D341Med (cell line): ENCODE data around the gene NXN.
"Not testable (repeated sequence)": the region's sequence is repeated elsewhere in the genome, so short reads cannot be mapped to it uniquely, and the experiment has no call there.

Source experiments
- DNase-seq: peaks from one replicate; pipeline ENCODE4 v3.0.0; 2012; ENCODE audit warnings: low spot score

Gene NXN

DNA sequence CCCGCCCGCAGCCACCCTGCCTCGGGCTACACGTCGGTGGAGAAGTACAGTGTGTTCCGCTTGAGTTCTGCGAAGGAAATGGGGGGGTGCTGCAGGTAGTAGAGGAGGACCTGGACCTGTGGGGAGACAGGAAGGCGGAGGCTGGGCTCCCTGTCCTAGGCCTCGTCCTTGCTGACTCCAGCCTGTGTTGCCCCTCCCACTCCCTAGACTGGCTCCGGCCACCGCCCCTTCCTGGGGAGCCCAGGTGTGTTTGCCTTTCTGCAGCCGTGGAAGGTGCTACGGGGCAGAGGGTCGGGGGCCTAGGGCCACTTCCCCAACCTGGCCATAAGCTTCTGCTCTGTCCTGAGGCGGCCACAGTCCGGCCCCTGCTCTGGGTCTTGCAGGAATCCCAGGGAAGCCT lies 26.5 kb upstream of the NXN start:
- DNase-seq, result no peak

DNA sequence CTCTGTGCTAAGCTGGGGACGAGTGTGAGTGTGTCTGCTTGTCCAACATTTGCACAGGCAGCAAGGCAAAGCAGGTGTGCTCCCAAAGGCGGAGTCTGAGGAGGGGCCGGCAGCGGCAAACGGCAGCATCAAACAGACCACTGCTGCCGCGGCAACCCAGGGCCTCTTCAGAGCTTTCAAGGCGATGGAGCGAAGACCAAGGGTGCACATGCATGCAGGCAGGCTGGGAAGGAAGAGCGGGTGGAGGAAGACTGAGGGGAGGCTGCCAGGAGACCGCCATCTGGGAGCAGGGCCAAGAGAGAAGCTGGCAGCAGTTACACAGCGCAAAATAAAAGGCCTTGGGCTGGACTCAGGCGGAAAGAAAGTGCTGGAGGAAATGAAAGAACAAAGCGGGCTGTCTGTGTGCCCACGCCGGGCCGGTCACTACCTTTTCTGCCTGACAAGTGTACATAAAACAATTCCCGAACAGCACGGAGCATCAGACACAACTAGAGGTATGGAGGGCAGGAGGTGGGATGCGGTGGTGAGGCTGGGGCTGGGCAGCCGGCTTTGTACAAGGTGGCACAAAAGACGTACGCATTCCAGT lies 25.9 kb upstream of the NXN start:
- DNase-seq, result peak; percentile 52

DNA sequence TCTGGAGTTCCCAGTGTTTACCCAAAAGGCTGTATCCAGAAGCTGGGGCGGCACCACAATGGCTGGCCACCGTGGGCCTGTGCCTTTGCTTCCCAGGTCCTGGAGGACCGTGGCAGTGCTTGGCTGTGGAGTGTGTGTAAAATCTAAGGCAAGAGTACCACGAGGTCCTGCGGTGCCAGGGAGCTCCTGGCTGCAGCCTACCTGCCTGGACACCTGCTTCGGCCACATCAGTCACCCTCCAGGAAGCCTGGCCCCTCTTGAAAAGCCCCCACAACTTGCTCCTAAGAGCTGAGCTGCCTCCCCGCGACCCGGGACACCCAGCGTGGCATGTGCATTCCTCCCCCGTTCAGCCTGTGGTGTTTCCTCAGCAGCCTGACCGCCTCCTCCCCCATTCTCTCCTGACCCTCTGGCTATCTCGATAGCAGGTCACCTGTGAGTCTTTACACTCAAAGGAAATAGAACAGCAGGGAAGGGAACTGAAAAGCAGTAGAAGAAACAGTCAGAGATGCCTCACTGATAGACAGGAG lies 25.3 kb upstream of the NXN start:
- no peak for DNase-seq

DNA sequence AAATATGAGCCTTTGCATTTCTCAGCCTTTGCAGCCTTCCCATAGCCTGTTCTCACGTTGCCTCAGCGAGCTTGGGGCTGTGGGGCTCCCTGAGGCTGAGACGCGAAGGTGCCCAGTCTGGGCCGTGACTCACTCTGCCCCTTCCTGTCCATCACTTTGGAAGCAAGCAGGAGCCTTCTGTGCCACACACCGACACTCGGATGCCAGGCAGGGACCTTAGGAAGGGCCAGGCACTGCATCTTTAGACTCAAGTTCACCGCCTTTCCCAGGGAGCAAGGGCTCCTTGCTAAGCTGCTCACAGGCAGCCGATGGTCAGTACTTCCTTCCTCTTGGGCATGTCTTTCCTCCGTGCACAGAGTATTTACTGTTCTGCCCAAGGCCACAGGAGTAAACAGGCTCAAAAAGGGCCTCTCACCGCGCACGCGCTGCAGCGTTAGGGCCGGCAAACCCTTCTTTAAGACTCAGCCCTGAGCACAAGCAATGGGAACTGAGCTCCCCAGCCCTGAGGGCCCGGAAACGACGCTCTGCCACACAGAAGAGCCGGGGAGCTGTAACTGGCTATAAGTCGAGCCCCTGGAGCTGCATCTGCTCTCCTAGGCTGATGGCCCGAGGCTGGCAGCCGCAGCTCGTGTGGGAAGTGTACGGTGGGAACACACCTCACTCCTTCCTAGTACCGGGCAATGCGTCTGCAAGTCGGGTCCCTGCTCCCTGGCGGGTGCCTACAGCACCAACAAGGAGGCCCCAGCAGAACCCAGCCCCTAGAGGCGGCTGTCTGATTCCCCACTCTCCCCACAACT lies 24.6 kb upstream of the NXN start:
- no peak for DNase-seq

DNA sequence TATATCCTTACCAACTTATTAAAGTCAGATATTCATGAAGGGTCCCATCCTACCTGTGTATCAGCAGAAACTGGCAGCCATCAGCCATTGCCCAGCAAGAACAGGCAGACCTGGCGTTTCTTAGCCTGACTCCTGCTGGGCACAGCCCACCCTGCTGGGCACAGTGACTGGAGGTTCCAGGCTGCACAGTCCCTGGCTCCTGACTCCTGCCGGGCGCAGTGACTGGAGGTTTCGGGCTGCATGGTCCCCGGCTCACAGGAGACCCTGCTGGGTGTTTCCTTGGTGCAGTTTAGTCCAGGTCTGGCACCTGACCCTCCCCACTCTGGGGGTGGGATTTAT lies 24.0 kb upstream of the NXN start:
- no peak for DNase-seq

DNA sequence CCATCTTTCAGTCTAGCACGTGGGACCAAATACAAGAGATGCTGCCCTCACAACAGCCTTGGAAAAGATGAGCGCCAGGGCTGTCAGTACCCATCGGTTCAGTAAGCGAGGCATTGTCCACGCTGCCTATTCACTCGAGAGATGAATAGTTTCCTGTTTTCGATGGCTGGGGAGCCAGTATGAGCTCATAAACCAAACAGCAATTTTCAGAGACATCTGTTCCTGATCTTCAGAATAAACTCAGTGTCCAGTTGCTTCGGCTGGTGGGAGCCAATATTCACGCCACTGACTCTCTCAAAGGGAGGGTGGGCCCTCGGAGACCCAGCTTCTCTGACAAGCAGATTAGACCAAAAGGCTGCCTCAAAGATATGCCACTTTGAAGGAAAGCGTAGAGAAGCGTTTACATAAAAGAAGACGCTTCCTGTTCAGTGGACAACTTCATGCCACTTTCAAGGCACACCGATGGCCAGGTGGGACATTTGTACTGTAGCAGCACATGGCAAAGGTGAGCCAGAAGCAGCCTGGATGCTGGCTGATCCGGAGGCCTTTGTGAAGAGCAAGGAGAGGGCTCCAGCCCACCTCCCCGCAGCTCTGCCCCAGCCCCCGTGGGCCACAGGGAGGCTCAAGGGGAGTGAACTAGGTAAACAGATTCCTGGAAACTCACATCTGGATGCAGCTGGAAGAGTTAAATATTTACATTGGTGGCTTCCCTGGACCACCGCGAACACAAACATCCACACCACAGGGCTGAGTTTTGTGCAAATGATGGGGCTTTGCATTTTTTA lies 23.4 kb upstream of the NXN start:
- no peak for DNase-seq

DNA sequence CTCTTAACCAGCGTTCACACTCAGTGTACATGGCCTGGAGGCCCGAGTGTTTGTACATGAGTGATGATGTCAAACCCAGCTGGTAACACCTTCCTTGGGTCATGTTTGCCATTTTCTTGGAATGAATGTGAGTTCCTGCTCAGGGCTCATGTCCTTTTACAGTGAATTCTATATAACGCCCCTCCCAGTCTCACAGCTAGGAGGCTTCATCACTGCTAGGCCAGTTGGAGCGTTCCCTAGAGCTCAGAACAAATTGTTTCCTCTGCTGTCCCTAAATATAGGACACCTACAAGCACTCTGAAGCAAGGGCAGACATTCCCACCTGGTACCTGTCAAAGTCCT lies 22.8 kb upstream of the NXN start:
- no peak for DNase-seq

DNA sequence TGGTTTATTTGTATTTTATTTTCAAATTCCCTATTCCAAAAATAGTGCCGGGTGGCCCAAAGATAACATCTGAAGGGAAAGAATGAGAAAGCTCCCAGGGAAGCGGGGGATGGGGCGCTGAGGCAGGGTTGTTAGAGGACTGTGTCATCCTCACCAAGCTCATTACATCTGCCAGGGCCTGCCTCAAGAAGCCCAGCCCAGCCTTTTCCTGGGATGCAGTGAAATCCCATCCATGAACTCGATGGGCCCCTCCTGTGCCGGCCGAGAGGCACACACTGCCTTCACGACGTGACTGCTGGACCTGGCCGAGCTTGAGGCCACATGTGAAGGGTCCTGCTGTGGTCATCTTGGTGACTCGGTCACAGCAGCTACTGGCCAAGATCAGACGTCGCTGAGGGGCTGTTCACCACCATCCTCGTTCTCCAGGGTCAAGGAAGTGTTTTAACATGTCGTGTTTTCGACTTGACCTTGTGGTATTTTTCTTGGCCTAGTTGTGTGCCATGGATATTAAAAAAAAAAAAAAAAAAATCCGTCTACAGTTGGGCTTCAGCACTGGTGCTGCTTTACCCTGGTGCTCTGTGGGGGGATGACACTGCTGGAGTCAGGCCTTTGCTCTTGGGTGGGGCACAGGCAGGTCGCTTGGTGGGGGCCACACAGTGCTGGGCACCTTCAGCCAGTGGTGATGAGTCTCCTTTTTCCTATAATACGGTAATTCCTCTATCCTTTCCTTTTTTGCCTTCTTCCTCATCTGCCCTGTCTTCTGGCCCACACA lies 22.2 kb upstream of the NXN start:
- DNase-seq, result no peak

DNA sequence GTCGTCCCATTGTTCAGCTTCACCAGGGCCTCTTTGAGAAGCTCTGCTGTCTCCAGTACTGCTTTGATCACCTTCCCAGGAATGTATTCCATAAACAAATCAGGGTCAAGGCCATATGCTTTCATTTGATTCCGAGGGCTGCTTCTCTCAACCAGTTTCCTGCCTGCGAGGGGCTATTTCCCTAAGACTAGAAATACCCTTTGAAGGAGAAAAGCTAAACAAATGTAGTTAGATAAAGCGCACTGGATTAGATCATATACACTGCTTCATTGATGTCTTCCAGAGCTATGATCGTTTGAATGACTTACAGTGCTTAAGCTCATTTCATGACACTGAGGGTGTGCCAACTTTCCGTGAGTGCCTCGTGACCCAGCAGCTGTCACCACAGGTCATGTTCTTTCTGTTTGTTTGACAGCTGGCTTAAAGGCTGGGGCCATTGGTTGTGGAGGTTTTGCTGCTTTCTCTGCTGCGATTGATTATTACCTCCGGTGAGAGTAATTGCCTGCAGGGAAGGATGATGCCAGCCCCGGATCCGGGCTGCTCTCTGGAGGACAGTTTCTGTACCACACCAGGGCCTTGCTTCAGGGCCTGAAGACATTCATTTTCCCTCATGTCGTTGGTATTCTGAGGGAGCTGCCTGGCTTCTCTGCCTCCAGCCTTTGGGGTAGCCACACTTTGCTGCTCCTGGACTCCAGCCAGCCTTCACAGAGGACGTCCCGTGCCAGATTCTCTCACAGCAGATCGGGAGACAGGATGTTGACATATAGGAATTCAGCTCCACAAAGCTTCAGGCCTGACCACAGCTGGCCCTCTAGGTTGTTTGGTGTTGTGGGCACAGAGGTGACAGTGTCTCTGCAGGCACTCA lies 21.3 kb upstream of the NXN start:
- no peak for DNase-seq

DNA sequence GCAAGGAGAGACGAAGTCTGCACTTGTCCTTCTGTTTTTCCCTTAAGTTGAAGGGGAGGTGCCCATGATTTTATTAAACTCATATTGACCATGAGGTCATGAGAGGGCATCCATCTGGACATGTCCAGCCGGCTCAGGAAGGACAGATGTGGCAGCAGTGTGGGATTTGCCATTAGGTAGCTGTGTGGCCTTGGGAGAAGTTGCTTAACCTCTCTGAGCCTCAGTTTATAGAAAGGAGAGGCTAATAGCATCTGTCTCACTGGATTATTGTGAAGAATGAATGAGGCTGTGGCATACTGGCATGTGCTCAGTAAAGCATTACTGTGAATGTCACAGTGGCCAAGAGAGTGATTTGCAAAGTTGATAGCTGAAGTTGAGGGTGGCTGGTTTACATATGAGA lies 18.5 kb upstream of the NXN start:
- no peak for DNase-seq

DNA sequence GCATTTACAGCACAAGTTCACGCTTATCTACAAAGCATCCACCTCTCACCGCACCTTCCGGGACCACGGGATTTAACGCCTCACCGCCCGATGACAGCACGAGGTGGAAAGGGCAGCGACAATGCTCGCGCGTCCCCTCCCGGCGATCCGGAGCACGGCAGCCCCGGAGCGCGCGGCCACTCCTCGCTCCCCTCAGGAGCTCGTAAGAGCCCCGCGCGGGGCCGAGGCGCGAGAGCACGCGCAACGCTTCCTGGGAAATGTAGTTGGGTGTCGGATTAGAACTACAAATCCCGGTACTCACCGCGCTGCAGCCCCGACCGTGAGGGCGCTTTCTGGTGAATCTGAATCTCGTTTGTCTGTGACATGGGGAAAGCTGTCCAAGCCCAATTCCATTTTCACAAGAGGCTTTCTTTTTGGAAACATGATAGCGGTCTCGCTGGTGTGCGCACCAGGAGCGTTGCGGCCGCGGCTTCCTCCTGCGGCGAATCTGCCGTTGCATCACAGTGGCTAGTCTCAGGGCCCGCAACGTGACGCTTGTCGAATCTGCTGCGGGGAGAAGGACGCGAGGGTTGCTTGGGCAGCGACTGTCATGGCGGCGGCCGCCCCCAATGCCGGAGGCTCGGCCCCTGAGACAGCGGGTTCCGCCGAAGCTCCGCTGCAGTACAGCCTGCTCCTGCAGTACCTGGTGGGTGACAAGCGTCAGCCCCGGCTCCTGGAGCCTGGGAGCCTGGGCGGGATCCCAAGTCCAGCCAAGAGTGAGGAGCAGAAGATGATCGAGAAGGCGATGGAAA lies 17.2 kb upstream of the NXN start, which contains the start of gene TIMM22:
TSS of gene TIMM22 (plus strand) at position 576 of the 791 bp plus-strand sequence. CDS start at position 590, 14 bp downstream.
- DNase-seq, result peak; percentile 91

DNA sequence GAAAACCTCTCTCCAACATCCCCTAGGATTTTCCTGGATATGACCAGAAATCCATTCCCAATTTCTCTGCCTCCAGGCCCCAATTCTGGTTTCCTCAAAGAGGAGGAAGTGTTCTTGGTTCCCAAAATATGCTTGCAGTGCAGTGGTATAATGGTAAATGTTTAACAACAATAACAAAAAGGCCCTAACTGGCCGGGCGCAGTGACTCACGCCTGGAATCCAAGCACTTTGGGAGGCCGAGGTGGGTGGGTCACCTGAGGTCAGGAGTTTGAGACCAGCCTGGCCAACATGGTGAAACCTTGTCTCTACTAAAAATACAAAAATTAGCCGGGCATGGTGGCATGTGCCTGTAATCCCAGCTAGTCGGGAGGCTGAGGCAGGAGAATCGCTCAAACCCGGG lies 15.7 kb upstream of the NXN start:
- DNase-seq, result not testable (repeated sequence)

DNA sequence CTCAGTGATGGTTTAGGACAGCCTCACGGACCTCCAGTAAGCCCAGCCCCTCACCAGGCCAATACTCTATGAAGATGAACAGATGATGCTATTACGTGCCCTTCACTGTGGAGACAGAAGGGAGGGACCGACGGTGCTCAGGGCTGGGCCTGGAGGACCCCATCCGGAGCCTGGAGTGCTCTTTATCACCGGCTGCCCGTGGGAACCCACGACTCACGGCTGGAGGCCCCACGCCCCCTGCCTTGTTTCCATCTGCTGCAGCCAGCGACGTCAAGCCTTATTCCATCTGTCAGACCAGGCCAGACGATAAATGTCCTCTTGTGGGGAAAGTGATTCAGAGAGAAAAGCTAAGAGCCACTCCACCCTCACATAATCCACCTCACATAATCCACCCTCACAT lies 13.4 kb upstream of the NXN start:
- no peak for DNase-seq

DNA sequence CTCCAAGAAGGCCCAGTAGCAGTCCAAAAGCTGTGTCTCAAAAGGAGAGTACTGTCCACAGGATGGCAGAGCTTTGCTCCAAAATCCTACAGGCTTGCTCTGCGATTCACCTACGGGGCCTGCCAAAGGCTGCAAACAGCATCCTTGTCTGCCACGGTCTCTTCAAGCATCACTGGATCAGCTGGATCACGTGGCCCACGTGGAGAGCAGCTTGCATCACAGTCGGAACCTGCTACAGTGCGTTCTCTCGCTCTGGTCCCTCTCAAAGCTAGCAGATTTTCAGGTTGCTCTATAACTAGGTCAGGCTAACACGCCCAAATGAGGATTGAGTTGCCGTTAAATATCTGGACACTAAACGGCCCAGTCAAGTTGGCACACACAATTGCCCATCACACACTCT lies 9.0 kb upstream of the NXN start:
- no peak for DNase-seq

DNA sequence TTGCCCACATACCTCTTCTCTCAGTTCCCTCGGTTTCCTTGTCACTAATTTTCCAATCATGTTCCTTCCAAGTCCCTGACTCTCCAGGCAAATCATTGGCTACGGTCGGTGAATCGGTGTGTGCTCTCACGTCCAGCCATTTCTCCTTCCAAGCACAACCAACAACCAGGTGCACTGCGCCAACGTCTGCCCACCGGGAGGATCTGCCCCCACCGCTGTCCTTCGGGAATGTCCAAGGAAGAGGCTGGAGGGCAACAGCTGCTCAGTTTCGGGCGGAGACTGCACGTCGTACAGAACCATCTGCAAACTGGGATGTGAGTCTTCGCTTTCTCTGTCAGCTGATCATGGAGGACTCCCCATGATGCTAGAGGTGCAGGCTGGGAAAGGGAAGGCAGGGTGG lies 8.4 kb upstream of the NXN start:
- DNase-seq, result no peak

DNA sequence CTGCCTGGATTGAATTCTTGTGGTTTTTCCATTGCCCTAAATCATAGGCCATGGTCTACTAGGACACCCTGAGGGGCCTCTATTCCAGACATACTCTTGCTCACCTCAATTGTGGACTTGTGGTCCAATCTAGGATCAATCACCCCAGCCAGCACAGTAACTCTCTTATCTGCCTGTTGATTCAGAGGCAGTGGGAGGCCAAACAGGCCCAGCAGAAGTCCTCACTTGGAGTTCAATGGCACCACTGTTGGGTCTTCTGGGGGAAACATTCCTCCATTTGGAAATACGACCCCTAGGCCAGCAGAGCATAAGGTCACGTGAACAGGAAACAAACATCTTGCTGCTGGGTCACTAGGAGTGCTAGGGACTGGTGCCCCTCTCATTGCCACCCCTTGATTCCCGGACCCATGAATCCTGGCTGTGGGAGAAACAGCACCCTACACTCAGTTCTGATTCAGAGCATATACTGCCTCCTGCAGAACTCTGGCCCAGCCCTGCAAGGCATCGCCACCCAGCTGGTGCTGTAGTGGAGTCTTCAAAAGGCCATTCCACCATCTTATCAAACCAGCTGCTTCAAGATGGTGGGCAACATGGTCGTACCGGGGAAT lies 6.8 kb upstream of the NXN start:
- no peak for DNase-seq

DNA sequence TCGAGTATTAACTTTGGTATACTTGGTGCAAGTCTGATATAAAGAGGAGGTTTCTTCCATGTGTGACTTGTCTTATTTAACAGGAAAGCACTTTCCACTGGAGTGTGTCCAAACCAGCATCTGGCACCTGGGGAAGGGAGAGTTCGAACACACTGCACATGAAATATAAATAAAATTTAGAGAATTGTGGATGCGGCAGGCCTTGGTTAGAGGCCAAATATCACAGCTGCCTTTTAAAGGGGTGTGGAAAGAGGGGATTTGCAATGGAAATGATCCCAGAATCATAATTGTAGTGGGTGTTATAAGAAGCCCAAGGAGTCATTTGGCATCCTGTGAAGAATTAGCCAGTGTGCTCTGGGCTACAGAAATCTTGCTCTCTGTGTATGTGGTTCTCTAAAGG lies 4.3 kb upstream of the NXN start:
- no peak for DNase-seq

DNA sequence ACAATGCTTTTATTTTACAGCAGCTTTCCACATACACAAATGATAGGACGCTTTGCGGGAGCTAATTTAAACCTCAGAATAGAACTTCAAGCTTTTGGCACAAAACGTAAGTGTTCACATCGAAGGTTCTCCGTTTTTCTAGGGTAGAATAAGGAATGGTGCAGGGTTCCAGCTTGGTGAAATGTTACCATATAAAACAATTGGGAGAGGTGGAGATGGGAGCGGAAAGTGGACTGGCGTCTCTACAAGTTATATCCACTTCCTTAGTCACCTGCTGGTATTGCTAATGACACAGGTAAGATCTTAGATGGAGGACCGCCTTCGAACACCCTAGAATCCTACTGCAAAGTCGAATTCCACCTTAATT lies 1.7 kb upstream of the NXN start:
- no peak for DNase-seq

DNA sequence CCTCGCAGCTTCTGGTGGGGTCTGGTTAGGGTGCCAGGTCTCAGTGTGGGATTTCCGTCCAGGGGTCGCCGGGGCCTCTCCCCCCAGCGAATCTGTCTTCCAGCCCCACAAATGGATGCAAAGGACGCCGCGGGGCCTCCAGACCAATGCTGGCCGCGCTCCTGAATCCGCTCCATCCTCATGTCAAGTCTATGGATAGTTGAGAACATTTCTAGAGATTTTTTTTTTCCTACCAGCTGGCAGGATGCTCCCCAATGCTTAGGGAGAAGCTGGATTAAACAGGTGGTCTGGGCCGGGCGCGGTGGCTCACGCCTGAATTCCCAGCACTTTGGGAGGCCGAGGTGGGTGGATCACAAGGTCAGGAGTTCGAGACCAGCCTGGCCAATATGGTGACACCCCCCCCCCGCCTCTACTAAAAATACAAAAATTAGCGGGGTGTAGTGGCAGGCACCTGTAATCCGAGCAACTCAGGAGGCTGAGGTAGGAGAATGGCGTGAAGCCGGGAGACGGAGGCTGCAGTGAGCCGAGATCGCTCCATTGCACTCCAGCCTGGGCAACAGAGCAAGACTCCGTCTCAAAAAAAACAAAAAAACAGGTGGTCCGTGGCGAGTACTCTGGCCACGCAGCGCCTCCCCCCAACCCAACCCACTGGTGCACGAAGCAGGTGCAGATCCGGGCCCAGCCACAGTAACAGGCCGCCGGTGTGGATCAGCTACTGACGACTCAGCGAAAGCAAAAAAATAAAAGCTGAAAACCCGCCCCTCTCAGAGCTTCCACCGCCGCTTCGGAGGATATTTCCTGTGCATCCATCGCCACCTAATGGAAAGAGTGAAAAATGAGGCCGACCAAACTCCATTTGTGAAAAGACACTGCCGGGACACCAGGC lies 1.1 kb upstream of the NXN start:
- DNase-seq, result peak; percentile 73
